HG03175 (cell line): ENCODE data around the gene CDC20.
A peak's percentile ranks its signal among the peaks of the same experiment; 100 is the strongest.
"Not testable (repeated sequence)": the region's sequence is repeated elsewhere in the genome, so short reads cannot be mapped to it uniquely, and the experiment has no call there.

Source experiments
- ATAC-seq: cut with Tn5 transposase; IDR thresholded peaks from one replicate; pipeline ENCODE4 v1.9.1; 2021; ENCODE audit warnings: mild to moderate bottlenecking, moderate library complexity; ENCODE audit not compliant: unreplicated experiment

CDC20 gene

GRCh38 chr1:43354471-43354870, 4.3 kb upstream of the CDC20 start:
- no peak for ATAC-seq

DNA sequence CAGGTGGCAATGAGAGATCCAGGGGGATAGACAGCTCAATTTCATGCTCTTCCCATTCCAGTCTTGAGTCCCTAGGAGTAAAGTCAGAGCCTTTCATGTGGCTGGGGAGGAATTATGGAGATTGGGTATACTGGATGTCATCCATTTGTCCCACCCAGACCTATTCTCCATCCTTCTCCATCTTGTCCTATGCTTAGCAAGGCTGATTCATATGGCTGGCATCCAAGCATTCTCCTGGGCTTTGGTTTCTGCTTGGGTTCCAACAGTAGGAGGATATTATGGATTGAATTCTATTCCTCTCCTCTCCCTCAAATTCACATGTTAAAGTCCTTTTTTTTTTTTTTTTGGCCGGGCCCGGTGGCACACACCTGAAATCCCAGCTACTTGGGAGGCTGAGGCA, 3.8 kb upstream of the CDC20 start:
- ATAC-seq: no peak

DNA sequence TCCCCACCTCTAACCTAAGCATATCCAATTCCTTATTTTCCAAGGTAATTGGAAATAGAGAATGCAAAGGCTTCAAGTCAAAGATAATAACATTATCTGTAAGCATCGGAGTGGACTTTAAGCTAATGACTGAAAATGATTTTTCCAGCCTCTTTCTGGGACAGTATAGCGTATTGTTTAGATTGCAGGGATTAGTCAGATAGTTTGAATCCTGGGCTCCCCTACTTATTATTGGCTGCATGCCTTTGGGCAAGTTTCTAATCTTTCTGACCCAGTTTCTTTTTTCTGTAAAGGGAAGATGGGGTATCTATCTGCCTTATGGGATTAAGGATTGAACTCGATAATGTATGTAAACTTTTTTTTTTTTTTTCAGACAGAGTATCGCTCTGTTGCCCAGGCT, 1.5 kb upstream of the CDC20 start:
- ATAC-seq: no peak

GRCh38 chr1:43358121-43358745, 548 bp upstream of the CDC20 start:
- no peak for ATAC-seq

DNA sequence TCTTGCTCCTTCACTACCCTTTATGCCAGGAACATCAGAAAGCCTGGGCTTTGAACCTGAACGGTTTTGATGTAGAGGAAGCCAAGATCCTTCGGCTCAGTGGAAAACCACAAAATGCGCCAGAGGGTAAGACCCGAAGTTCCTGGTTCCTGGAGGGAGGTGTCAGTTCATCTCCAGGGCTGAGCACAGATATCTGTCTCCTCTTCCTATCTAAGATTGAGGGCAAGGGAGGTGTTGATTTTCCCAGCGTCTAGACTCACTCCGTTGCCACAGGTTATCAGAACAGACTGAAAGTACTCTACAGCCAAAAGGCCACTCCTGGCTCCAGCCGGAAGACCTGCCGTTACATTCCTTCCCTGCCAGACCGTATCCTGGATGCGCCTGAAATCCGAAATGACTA, 915 bp downstream of the CDC20 start:
- no peak for ATAC-seq

DNA sequence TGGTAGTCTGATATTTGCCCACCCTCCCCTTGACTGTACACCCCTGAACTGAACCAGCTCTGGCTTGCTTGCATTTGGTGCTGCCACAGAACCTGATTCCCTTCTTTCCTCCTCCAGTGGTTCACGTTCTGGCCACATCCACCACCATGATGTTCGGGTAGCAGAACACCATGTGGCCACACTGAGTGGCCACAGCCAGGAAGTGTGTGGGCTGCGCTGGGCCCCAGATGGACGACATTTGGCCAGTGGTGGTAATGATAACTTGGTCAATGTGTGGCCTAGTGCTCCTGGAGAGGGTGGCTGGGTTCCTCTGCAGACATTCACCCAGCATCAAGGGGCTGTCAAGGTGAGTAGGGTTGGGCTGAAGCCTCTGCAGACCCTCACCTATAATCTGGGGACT, 1.8 kb downstream of the CDC20 start:
- ATAC-seq: no peak

GRCh38 chr1:43363283-43363934, 4.6 kb downstream of the CDC20 start:
- no peak for ATAC-seq

DNA sequence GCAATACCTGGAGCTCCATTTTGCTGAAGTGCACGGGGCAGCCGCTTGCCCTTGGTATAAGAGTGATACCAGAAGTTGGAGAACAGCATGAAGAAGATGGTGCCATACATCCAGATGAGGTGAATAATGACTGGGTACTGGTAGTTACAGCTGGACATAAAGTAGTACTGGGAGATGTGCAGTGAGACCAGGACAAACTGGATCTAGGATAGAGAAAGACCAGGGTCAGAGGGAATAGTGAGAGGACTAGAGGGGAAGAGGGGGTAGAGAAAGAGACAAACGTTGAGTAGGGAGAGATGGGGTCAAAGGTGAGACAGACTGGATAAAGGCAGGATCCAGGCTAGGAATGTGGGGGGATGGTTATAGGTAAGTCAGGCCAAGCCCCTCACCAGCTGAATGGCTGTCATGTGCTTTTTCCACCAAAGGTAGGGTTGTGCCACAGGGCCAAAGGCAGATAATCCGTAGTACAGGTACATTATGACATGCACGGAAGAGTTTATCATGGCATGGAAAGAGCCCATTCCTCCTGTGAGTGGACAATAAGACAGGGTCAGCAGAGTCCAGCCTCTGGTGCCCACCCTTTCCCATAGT, 5.2 kb downstream of the CDC20 start:
- ATAC-seq: no peak

DNA sequence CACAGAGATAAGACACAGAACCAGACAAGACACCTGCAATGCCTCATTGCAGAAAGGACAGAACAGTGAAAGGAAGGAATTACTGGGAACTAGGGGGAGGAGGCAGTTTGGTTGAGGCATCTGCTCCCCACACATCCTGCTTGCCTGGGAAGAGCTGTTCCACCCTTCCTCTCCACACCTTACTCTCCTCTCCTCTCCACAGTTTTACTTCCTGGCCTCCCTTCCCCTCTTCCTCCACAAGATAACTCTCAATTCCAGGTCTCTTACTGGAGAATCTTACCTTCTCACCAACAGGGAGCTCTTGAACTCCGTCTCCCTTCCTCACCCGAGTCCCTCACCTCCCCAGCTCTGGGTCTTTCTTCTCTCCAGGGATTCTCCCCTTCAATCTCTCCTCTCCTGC, 6.9 kb downstream of the CDC20 start:
- no peak for ATAC-seq

- no peak for ATAC-seq
Measured at GRCh38 chr1:43366179-43366578, 7.4 kb downstream of the CDC20 start.

DNA sequence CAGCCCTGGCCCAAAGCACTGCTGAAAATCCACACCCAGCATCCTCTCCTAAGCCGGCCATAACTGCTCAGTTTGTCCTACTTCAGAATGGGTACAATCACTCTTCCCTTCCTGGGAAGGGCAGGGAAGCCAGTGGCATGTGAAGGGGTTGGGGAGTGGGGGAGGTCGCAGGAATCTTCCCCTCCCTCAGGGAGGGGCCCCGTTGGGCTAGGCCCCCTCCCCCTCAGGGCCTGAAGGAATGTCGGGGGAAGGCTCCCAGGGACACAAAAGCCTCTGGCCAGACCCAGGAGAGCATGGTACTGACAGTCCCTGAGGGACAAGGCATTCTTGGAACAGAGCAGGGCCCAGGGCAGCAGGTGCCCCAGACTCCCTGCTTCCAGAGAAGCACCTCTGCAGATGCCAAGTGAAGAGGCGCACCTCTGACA, 7.8 kb downstream of the CDC20 start:
- no peak for ATAC-seq

- peak; percentile 29 for ATAC-seq
Measured at GRCh38 chr1:43367026-43367903, 8.5 kb downstream of the CDC20 start.

DNA sequence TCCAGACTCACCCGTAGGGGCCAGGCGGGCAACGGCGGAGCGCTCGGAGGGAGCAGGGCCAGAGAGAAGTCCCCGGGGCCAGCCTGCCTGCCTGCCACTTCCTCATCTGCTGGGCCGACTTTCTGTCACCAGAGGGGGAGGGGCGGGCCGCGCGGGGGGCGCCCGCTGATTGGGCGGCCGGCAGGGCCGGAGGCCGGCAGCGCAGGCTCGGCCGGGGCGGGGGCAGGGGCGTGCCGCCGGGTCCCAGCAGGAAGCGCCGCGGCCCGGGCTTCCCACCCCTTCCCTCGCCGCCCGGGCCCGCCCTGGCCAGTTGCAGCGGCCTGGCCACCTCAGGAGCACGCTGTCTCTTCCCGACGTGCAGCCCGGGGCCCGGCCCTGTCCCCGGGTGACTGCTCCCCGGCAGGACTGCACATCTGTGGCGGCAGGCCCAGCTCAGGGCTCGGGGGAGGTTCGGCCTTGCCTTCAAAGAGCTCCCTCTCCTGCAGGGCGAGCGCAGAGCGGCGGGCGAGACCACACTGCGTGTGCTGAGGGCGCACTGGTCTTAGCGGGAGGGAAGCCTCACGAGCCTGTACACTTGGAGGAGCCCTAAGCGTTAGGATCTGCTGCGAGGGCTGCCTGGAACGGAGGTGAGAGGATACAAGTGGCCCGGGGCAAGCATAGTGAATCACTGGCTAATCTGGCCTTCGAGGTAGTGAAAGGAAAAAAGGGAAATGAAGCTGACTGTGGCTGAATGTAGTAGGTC, 9.3 kb downstream of the CDC20 start, which contains the start of gene ELOVL1:
Gene ELOVL1 (minus strand): TSS at position 108 of the 742 bp plus-strand sequence. CDS start 2,402 bp downstream, outside the sequence.
- peak; percentile 74 for ATAC-seq

GRCh38 chr1:43368646-43369020, 9.9 kb downstream of the CDC20 start:
- peak; percentile 3 for ATAC-seq

DNA sequence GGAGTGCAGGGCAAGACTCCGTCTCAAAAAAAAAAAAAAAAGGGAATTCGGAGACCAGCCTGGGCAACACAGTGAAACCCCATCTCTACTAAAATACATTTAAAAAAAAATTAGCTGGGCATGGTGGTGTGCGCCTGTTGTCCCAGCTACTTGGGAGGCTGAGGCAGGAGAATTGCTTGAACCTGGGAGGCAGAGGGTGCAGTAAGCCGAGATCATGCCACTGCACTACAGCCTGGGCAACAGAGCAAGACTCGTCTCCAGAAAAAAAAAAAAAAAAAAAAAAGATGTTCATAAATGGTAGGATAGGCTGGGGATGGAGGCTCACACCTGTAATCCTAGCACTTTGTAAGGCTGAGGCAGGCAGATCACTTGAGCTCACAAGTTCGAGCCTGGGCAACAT, 11.0 kb downstream of the CDC20 start:
- not testable (repeated sequence) for ATAC-seq

DNA sequence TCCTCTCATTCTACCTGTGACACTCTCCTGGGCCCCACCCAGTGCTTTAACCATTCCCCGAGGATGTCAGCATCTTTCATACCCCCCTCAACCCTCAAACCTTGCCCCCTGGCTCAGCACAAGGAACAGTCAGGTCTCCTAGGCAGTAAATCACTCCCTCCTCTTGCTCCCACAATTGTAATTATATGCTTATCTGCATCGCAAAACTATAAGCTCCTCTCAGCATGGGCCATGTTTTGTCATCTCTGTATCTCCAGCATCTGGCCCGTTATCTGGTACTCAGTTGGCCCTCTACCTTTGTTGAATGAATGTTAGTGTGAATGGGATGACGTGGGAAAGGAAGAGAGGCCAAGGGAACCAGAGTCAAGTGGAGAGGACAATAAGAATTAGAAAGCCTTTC, 11.8 kb downstream of the CDC20 start:
- no peak for ATAC-seq

GRCh38 chr1:43372172-43372571, 13.4 kb downstream of the CDC20 start:
- no peak for ATAC-seq

- ATAC-seq: no peak
Measured at GRCh38 chr1:43373066-43373940, 14.5 kb downstream of the CDC20 start.

- no peak for ATAC-seq
Measured at GRCh38 chr1:43376723-43377235, 18.0 kb downstream of the CDC20 start.

DNA sequence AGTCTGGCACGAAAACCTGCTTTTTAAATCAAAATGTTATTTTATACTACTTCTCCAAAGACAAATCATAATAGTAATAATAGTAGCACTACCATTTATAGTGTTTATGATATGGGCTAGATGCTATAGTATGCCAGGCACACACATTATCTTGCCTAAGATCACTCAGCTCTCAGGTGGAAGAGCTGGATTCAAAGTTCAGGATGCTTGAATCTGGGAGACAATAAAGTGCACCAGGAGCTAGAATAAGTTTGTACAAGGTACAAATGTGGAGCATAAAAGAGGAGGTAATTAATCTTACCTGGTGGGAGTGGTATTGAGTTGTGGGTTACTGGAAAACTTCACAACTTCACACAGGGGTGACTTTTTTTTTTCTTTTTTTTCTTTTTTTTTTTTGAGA, 19.1 kb downstream of the CDC20 start:
- no peak for ATAC-seq
